IPS DF 6.9 (cell line): Measurements from ENCODE around the gene CCDC102A.
"Not testable (repeated sequence)": the region's sequence is repeated elsewhere in the genome, so short reads cannot be mapped to it uniquely, and the experiment has no call there.

ENCODE experiments used
- DNase-seq: peaks from one replicate; pipeline ENCODE4 v3.0.0-alpha.2; 2013; ENCODE audit warnings: low read depth, low spot score
- H3K27ac ChIP-seq: one replicate; pipeline ENCODE4 v1.5.1; 2013; ENCODE audit warnings: low read length, control low read depth
- H3K27me3 ChIP-seq: 2 replicates; pipeline ENCODE4 v1.6.1; 2013; ENCODE audit warnings: mild to moderate bottlenecking, low read length; ENCODE audit not compliant: control insufficient read depth, insufficient read depth
- H3K36me3 ChIP-seq: 2 replicates; pipeline ENCODE4 v1.6.1; 2013; ENCODE audit warnings: low read length; ENCODE audit not compliant: control insufficient read depth, insufficient read depth
- H3K4me1 ChIP-seq: 2 replicates; pipeline ENCODE4 v1.6.1; 2013; ENCODE audit warnings: low read length; ENCODE audit not compliant: control insufficient read depth, insufficient read depth
- H3K4me3 ChIP-seq: 2 replicates; pipeline ENCODE4 v1.5.1; 2013; ENCODE audit warnings: mild to moderate bottlenecking, low read length
- H3K9me3 ChIP-seq: 2 replicates; pipeline ENCODE4 v1.6.1; 2013; ENCODE audit warnings: low read length, inconsistent platforms; ENCODE audit not compliant: control insufficient read depth, insufficient read depth
- WGBS: extraction: QIAGEN DNeasy Blood & Tissue Kit; methylation state at CpG from one replicate; pipeline ENCODE4 v1.1.7; 2013; ENCODE audit warnings: mixed read lengths, missing lambda C conversion rate; ENCODE audit not compliant: insufficient read length, insufficient coverage; 5-methylcytosine and 5-hydroxymethylcytosine counted together

CCDC102A gene

GRCh38 chr16:57548408-57548807 lies 12.0 kb upstream of the CCDC102A start:
- H3K4me1 ChIP-seq = no peaks in the 10 kb centered on the region
- H3K27ac ChIP-seq = no peak overlapping the region
- no peak overlapping the region for H3K4me3 ChIP-seq
- no CpG with 5 or more reads among the region's 4 CpGs for WGBS
- no peak for DNase-seq
- no peaks in the 10 kb centered on the region for H3K9me3 ChIP-seq
- H3K27me3 ChIP-seq = no peaks in the 10 kb centered on the region
- no peaks in the 10 kb centered on the region for H3K36me3 ChIP-seq

- H3K27ac ChIP-seq, H3K9me3 ChIP-seq, DNase-seq, H3K27me3 ChIP-seq, H3K4me1 ChIP-seq, H3K36me3 ChIP-seq, H3K4me3 ChIP-seq: not testable (repeated sequence)
- no CpG with 5 or more reads among the region's 12 CpGs for WGBS
Observed at GRCh38 chr16:57547524-57547923, 11.2 kb upstream of the CCDC102A start.

- WGBS = no CpG with 5 or more reads among the region's 4 CpGs
- no peak overlapping the region for H3K4me3 ChIP-seq
- H3K27ac ChIP-seq = no peak overlapping the region
- H3K9me3 ChIP-seq = no peaks in the 10 kb centered on the region
- no peaks in the 10 kb centered on the region for H3K36me3 ChIP-seq
- no peak for DNase-seq
- H3K27me3 ChIP-seq = no peaks in the 10 kb centered on the region
- no peaks in the 10 kb centered on the region for H3K4me1 ChIP-seq
Observed at GRCh38 chr16:57544124-57544653, 7.8 kb upstream of the CCDC102A start.

- WGBS = no CpG with 5 or more reads among the region's 4 CpGs
- Histone ChIP-seq H3K27ac (no peak overlapping the region), H3K36me3 (no peaks in the 10 kb centered on the region), H3K9me3 (no peaks in the 10 kb centered on the region), H3K27me3 (no peaks in the 10 kb centered on the region), H3K4me1 (peaks cover 5% of the 10 kb centered on the region; the same call in 1 of the 2 replicates), H3K4me3 (no peak overlapping the region)
- no peak for DNase-seq
Observed at GRCh38 chr16:57541754-57542435, 5.5 kb upstream of the CCDC102A start.

GRCh38 chr16:57540906-57541753 lies 4.8 kb upstream of the CCDC102A start:
- Histone ChIP-seq H3K27me3 (no peaks in the 10 kb centered on the region), H3K4me3 (no peak overlapping the region), H3K27ac (no peak overlapping the region), H3K4me1 (peaks cover 5% of the 10 kb centered on the region; the same call in 1 of the 2 replicates), H3K9me3 (no peaks in the 10 kb centered on the region), H3K36me3 (no peaks in the 10 kb centered on the region)
- no peak for DNase-seq
- no CpG with 5 or more reads among the region's 12 CpGs for WGBS

- no peak overlapping the region for H3K4me3 ChIP-seq
- peaks cover 5% of the 10 kb centered on the region; the same call in 1 of the 2 replicates for H3K4me1 ChIP-seq
- H3K27ac ChIP-seq = no peak overlapping the region
- no peak for DNase-seq
- no CpG with 5 or more reads among the region's 2 CpGs for WGBS
- no peaks in the 10 kb centered on the region for H3K36me3 ChIP-seq
- no peaks in the 10 kb centered on the region for H3K9me3 ChIP-seq
- no peaks in the 10 kb centered on the region for H3K27me3 ChIP-seq
Observed at GRCh38 chr16:57540387-57540786, 4.0 kb upstream of the CCDC102A start.

- Histone ChIP-seq H3K4me3 (no peak overlapping the region), H3K9me3 (no peaks in the 10 kb centered on the region), H3K36me3 (no peaks in the 10 kb centered on the region), H3K4me1 (peaks cover 5% of the 10 kb centered on the region; the same call in 1 of the 2 replicates), H3K27me3 (no peaks in the 10 kb centered on the region), H3K27ac (no peak overlapping the region)
- WGBS = no CpG with 5 or more reads among the region's 10 CpGs
- DNase-seq = no peak
Observed at GRCh38 chr16:57539072-57539796, 2.9 kb upstream of the CCDC102A start.

- peaks cover 5% of the 10 kb centered on the region; the same call in 1 of the 2 replicates for H3K4me1 ChIP-seq
- no peak overlapping the region for H3K27ac ChIP-seq
- DNase-seq = no peak
- no peaks in the 10 kb centered on the region for H3K9me3 ChIP-seq
- no peaks in the 10 kb centered on the region for H3K36me3 ChIP-seq
- no CpG with 5 or more reads among the region's 14 CpGs for WGBS
- H3K27me3 ChIP-seq = no peaks in the 10 kb centered on the region
- no peak overlapping the region for H3K4me3 ChIP-seq
Observed at GRCh38 chr16:57538235-57538721, 1.9 kb upstream of the CCDC102A start.

- no peak overlapping the region for H3K27ac ChIP-seq
- no CpG with 5 or more reads among the region's 10 CpGs for WGBS
- H3K27me3 ChIP-seq = no peaks in the 10 kb centered on the region
- no peak overlapping the region for H3K4me3 ChIP-seq
- DNase-seq = no peak
- H3K4me1 ChIP-seq = peaks cover 8% of the 10 kb centered on the region
- no peaks in the 10 kb centered on the region for H3K36me3 ChIP-seq
- H3K9me3 ChIP-seq = no peaks in the 10 kb centered on the region
Observed at GRCh38 chr16:57537581-57538234, 1.3 kb upstream of the CCDC102A start.

GRCh38 chr16:57537194-57537505 lies 779 bp upstream of the CCDC102A start:
- Histone ChIP-seq H3K4me3 (peak overlapping the region; percentile 44; the same call in 1 of the 2 replicates), H3K4me1 (peaks cover 12% of the 10 kb centered on the region), H3K36me3 (no peaks in the 10 kb centered on the region), H3K9me3 (no peaks in the 10 kb centered on the region), H3K27me3 (no peaks in the 10 kb centered on the region), H3K27ac (no peak overlapping the region)
- no CpG with 5 or more reads among the region's 8 CpGs for WGBS
- no peak for DNase-seq
